ENCODE data around the gene PTPRE.

Gene PTPRE

DNA sequence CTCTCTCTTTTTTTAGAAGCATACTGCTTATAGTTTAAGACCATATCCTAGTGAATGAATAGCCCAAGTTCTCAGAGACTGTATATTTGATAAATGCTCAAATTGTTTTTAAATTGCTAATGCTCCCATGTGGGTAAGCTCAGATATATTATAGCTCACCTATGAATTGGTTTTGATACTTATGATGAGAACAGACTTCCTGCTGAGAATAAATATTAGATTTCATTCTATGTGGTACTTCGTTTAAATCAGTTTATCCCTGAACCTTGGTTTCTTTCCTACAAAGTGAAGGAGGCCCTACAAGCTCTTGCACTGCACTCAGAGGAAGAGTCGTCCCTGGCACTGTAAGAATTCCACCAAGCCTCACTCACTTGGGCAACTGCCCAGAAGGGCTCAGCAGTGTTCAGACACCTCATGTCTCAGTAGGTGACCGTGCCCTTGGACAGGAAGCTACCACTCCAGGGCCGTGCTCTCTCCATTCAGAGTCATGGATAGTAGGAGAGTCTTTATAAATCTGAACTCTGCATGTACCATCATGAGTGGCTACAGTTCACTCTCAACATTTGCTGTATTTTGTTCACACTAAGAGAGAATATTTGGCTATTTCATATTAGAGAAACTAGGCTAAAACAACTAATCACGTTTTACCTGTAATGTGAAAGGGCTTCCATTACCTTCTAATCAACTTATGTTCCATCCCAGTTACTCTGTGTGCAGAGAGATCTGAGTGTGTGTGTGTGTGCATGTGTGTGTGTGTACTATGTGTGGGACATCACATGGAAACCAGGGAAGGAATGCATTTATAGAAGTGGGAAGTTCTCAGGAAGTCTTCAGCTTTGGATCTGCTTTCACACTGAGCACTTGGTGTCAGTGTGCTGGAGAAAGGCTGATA lies 93.8 kb downstream of the PTPRE start:
- H3K4me3 ChIP-seq (IDR thresholded peaks at IDR 0.05; ENCODE audit: insufficient read depth, low read depth, low read length) = no peak overlapping the region
- H3K4me2 ChIP-seq = no peak overlapping the region
- no peak overlapping the region for H3K9ac ChIP-seq
- TF ChIP-seq, protein P1, sequence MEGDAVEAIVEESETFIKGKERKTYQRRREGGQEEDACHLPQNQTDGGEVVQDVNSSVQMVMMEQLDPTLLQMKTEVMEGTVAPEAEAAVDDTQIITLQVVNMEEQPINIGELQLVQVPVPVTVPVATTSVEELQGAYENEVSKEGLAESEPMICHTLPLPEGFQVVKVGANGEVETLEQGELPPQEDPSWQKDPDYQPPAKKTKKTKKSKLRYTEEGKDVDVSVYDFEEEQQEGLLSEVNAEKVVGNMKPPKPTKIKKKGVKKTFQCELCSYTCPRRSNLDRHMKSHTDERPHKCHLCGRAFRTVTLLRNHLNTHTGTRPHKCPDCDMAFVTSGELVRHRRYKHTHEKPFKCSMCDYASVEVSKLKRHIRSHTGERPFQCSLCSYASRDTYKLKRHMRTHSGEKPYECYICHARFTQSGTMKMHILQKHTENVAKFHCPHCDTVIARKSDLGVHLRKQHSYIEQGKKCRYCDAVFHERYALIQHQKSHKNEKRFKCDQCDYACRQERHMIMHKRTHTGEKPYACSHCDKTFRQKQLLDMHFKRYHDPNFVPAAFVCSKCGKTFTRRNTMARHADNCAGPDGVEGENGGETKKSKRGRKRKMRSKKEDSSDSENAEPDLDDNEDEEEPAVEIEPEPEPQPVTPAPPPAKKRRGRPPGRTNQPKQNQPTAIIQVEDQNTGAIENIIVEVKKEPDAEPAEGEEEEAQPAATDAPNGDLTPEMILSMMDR (conservative IDR thresholded peaks at IDR 0.05; ENCODE audit: low read depth, low read length) = no peak
- no peaks in the 10 kb centered on the region for H3K27me3 ChIP-seq (ENCODE audit: insufficient read depth, low read depth)
- H3K36me3 ChIP-seq (ENCODE audit: insufficient read depth) = no peaks in the 10 kb centered on the region
- no peaks in the 10 kb centered on the region for H3K79me2 ChIP-seq (ENCODE audit: insufficient read depth, low read depth)
- H4K20me1 ChIP-seq (ENCODE audit: insufficient read depth) = no peaks in the 10 kb centered on the region
- H3K27ac ChIP-seq = no peak overlapping the region
- no peaks in the 10 kb centered on the region for H3K4me1 ChIP-seq (ENCODE audit: low read depth, poor library complexity, severe bottlenecking)
- H2AFZ ChIP-seq (ENCODE audit: low read depth) = no peak overlapping the region

- H3K27ac ChIP-seq = no peak overlapping the region
- no peaks in the 10 kb centered on the region for H4K20me1 ChIP-seq (ENCODE audit: insufficient read depth)
- H3K4me3 ChIP-seq (IDR thresholded peaks at IDR 0.05; ENCODE audit: insufficient read depth, low read depth, low read length) = no peak overlapping the region
- TF ChIP-seq, protein P1 (conservative IDR thresholded peaks at IDR 0.05; ENCODE audit: low read depth, low read length) = no peak
- H3K9ac ChIP-seq = no peak overlapping the region
- no peaks in the 10 kb centered on the region for H3K4me1 ChIP-seq (ENCODE audit: low read depth, poor library complexity, severe bottlenecking)
- no peak overlapping the region for H2AFZ ChIP-seq (ENCODE audit: low read depth)
- no peak overlapping the region for H3K4me2 ChIP-seq
- H3K27me3 ChIP-seq (ENCODE audit: insufficient read depth, low read depth) = no peaks in the 10 kb centered on the region
- no peaks in the 10 kb centered on the region for H3K79me2 ChIP-seq (ENCODE audit: insufficient read depth, low read depth)
- no peaks in the 10 kb centered on the region for H3K36me3 ChIP-seq (ENCODE audit: insufficient read depth)
Measured at GRCh38 chr10:128001363-128001745, 94.5 kb downstream of the PTPRE start.

GRCh38 chr10:128001849-128002248 lies 94.9 kb downstream of the PTPRE start:
- H3K27me3 ChIP-seq (ENCODE audit: insufficient read depth, low read depth) = no peaks in the 10 kb centered on the region
- H3K4me2 ChIP-seq = no peak overlapping the region

DNA sequence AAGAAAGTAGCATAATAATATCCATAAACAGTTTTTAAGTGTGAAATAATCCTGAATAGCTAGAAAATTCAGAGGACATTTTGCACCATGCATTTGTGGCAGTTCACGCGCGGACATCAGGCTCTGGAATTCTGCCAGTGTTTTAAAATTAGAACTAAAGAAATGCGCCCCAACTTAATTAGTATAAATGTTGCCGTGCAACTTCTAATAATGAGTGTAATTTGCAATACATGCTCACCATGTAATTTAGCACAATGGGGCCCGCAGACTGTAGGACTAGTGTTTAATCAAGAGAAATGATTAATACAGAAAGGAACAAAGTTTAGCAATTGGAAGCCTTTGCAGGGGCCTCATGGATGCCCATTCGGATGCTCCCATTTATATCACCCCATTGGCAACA lies 96.6 kb downstream of the PTPRE start:
- Histone ChIP-seq H3K4me1 (ENCODE audit: low read depth, poor library complexity, severe bottlenecking) (no peaks in the 10 kb centered on the region), H3K27ac (no peak overlapping the region), H3K36me3 (ENCODE audit: insufficient read depth) (no peaks in the 10 kb centered on the region), H4K20me1 (ENCODE audit: insufficient read depth) (no peaks in the 10 kb centered on the region), H3K9ac (no peak overlapping the region), H3K79me2 (ENCODE audit: insufficient read depth, low read depth) (no peaks in the 10 kb centered on the region), H3K27me3 (ENCODE audit: insufficient read depth, low read depth) (no peaks in the 10 kb centered on the region), H2AFZ (ENCODE audit: low read depth) (no peak overlapping the region), H3K4me2 (no peak overlapping the region), H3K4me3 (IDR thresholded peaks at IDR 0.05; ENCODE audit: insufficient read depth, low read depth, low read length) (no peak overlapping the region)
- TF ChIP-seq, protein P1 (conservative IDR thresholded peaks at IDR 0.05; ENCODE audit: low read depth, low read length) = no peak

More at GRCh38 chr10:128001849-128002248, 94.9 kb downstream of the PTPRE start:
- Histone ChIP-seq H3K36me3 (ENCODE audit: insufficient read depth) (no peaks in the 10 kb centered on the region), H2AFZ (ENCODE audit: low read depth) (no peak overlapping the region), H3K9ac (no peak overlapping the region), H3K27ac (no peak overlapping the region), H3K4me1 (ENCODE audit: low read depth, poor library complexity, severe bottlenecking) (no peaks in the 10 kb centered on the region), H3K79me2 (ENCODE audit: insufficient read depth, low read depth) (no peaks in the 10 kb centered on the region), H4K20me1 (ENCODE audit: insufficient read depth) (no peaks in the 10 kb centered on the region), H3K4me3 (IDR thresholded peaks at IDR 0.05; ENCODE audit: insufficient read depth, low read depth, low read length) (no peak overlapping the region)
- TF ChIP-seq, protein P1 (conservative IDR thresholded peaks at IDR 0.05; ENCODE audit: low read depth, low read length) = no peak

Data from KMS-11 (cell line).